Right hindlimb (tissue), 1 donor: ENCODE measurements around the gene KCNAB2.

Source experiments
- DNase-seq: peaks from one replicate; pipeline ENCODE4 v3.0.0-alpha.2; 2018

The KCNAB2 gene

DNA sequence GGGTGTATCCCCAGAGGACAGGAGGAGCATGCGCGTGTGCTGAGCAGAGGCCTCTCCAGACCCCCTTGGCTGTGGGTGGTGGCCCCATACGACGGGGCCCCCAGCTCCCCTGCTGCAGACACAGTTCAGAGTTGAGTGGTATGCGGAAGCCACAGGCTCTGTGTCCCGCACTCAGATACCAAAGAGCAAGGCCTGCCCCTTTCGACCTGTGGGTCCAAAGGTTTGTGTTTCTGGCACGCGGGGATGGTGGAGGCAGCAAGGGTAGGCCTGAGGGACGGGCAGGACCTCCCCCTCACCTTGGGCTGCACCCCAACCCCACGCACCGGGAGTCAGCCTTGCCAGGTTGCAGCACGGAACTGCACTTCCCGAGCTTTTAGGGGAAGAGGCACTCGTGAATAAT is at the start of gene KCNAB2:
Gene KCNAB2, plus strand, starts transcription at position 328 of the 400 bp plus-strand sequence. CDS start 5,649 bp downstream, outside the sequence.
- DNase-seq = no peak

DNA sequence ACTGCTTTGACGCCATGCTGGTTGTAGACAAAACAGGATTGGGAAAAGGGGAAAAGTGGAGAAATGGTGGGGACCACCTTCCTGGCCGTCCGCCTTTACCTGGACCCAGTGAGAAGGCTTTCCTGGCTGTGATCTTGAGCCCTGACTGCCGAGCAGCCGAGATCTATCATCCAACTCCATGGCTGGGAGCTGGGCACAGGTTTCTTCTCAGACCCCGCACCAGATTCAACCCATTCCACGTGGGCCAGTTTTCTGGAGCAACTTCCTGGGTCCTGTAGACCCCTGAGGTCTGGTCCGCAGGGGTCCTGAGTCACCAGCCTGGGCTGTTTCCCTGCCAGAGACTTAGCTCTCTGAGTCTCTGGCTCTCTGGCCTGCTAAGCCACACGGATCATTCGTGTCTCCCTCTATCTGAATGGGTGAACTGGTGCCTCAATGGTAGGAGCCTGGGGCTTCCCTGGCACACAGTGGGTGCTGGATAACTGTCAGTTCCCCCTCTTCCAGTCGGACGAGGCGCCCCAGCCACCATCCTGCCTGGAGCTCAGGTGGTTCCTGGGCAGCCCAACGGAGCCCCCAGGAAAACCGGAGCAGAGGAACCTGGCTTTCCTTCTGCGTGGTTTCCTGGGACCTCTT is 48.9 kb upstream of the KCNAB2 start:
- no peak for DNase-seq

- DNase-seq = no peak
Observed at GRCh38 chr1:5997316-5997715, 48.4 kb upstream of the KCNAB2 start.

DNA sequence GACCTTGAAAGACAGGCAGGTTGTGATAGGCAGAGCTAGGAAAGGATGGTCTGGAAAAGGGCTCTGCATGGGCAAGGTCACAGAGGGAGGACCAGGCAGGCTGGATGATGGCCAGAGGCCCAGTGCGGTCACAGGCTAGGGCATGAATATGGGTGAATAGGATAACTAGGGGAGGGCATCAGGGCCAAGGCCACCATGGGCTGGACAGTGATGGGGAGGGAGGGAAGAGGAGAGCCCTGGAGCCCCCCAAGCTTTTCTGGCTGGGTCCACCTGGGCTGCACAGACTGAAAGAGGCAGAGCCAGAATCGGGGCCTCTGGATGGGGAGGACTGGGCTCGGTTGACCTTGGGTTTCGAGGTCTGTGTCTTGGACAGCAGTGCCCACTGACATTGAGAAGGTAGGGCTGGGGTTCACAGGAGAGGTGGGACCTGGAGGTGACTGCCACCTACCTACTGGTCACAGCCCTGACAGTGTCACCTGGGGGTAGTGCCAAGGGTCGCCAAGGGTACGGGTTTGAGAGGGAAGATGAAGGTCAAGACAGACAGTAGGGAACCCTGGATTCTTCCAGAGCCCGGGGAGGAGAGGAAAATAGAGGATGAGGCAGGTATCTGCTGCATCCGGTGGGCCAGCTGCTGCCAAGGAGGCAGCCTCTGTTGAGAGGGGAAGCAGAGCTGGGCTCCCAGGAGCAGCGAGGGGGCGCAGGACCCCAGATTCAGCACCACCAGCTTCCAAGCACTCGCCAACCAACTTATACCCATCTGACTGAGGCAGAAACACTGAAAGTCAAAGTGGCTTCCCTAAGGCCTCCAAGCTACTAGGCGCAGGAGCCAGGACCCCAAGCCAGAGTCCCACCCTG is 47.4 kb upstream of the KCNAB2 start:
- no peak for DNase-seq

- no peak for DNase-seq
Observed at GRCh38 chr1:5998906-5999301, 46.8 kb upstream of the KCNAB2 start.

GRCh38 chr1:5999711-6000443 is 45.8 kb upstream of the KCNAB2 start:
- no peak for DNase-seq

DNA sequence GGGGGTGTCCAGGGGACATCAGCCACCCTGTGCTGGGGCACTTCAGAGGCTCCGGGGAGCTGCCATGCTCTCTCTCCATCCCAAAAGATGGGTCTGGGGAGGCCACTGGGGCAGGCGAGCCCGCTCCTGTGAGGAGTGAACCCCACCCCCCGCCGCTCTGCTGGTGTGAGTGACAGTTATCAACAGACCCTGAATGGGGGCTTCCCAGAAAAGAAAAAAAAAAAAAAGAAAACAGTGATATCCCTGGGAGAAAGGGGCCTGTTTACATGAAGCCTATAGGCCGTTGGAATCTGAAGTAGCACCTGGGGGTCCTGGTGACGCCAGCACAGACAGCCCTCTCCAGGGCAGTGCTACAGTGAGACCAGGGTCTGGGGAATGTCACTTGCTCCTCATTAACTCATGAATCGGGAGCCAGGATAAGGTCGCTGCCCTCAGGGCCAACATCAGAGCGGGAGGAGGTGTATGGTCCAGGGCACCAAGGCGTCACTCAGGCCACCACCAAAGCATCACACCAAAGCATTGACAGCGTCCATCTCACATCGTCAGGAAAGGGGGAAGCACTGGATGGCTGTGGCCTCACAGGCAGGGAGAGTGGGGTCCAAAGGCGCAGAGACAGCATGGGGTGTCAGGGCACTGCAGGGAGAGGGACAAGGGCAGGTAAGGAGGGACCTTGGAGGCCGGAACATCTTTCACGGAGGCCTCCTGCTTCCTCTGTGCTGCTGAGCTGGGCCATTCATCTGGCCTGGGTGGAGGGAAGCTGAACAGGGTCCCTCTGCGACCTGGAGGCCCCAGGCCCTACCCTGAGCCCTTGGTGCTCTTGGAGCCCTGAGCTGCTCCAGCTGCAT is 45.0 kb upstream of the KCNAB2 start:
- DNase-seq = no peak

- no peak for DNase-seq
Observed at GRCh38 chr1:6001992-6002576, 43.6 kb upstream of the KCNAB2 start.

- DNase-seq = no peak
Observed at GRCh38 chr1:6002714-6003501, 42.8 kb upstream of the KCNAB2 start.

DNA sequence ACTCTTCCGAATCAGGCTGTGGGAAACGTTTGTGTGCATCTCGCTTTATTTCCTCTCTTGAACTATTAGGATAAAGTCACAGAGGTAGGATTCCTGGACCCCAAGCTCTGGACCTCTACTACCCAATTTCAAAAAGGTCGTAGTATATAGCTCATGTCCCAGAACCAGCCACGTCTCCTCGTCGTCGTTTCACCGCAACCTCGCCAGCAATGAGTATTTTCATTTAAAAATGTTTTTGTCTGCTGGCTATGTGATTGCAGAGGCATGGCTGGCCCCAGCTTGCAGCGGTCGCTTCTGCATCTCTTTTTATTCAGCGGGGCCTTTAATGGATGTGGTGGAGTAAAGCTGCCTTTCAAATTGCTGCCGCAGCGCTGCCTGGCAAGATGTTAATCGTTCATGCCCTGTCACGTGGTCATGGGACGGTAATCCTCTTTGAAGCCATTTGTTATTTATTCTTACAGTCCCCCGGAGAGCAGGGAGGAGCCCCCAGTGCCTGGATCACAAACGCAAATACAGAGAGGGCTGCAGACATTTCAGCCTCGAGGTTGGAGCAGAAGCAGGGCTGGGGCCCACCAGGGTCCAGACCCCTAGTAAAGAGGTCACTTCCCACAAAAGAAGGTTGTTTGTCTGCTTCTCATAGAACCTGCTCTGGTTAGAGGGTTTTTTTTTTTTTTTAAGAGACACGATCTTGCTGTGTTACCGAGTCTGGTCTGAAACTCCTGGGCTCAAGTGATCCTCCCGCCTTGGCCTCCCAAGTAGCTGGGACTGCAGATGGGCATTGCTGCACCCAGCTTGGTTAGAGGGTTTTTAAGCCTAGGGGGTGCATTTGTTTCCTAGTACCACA is 41.9 kb upstream of the KCNAB2 start:
- DNase-seq = no peak

DNA sequence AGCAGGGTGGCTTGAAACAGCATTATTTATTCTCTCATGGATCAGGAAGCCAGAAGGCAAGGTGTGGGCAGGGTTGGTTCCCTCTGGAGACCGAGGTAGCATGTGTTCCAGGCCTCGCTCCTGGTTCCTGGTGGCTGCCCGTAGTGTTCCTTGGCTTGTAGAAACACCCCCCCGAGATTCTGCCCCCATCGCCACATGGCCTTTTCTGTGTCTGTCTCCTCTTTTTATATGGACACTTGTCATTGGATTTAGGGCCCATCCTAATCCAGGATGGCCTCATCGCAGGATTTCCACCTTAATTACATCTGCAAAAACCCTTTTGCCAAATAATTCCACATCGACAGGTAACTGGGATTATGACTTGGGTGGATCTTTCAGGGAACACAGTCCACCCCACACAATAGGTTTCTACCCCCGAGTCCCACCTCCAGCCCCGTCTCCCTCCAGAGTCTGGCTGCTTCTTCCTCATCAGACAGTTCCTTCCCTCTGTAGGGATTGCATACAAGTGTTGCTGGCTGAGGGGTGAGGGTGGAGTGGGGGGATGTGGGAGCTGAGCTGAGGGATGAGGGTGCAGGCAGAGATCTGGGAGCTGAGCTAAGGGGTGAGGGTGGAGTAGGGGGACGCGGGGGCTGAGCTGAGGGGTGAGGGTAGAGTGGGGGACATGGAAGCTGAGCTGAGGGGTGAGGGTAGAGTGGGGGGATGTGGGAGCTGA is 41.1 kb upstream of the KCNAB2 start:
- no peak for DNase-seq

DNA sequence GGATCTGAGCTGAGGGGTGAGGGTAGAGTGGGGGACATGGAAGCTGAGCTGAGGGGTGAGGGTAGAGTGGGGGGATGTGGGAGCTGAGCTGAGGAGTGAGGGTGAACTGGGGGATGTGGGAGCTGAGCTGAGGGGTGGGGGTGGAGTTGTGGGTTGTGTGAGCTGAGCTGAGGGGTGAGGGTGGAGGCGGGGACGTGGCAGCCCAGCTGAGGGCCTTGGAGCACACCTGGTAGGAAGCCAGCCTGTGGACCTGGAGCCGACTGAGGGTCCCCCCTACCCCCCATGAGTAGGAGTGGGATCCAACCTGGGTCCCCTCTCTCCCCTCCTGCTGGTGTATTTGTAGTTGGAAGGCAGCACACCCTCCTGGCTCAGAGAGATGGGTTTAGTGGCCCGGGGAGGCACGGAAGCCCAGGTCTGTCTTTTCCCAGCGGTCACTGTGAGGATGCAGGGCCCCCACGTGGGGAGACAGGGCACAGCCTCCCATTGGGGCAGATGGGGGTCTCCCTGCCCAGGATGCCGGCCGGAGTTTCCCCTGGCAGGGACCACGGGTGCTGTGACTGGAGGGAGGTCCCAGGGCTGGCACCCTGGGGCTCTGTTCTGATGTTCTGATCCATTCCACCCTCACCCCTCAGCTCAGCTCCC is 40.3 kb upstream of the KCNAB2 start:
- no peak for DNase-seq

GRCh38 chr1:6006882-6007281 is 38.8 kb upstream of the KCNAB2 start:
- DNase-seq = peak; percentile 26

GRCh38 chr1:6007318-6008083 is 38.2 kb upstream of the KCNAB2 start:
- DNase-seq = peak; percentile 30

DNA sequence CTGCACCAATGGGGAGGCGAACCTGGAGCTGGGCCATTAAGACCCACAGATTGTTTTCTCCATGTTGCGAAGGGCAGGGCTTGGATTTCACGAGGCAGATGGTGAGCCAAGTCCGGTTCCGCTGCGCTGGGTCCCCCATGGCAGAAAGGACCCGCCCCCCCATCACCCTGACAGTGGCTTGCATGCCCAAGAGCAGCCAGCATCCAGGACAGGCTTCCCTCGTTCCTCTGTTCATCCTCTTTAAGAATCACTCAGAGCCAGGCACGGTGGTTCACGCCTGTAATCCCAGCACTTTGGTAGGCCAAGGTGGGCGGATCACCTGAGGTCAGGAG is 37.6 kb upstream of the KCNAB2 start:
- DNase-seq = no peak

GRCh38 chr1:6008696-6009095 is 37.0 kb upstream of the KCNAB2 start:
- no peak for DNase-seq

DNA sequence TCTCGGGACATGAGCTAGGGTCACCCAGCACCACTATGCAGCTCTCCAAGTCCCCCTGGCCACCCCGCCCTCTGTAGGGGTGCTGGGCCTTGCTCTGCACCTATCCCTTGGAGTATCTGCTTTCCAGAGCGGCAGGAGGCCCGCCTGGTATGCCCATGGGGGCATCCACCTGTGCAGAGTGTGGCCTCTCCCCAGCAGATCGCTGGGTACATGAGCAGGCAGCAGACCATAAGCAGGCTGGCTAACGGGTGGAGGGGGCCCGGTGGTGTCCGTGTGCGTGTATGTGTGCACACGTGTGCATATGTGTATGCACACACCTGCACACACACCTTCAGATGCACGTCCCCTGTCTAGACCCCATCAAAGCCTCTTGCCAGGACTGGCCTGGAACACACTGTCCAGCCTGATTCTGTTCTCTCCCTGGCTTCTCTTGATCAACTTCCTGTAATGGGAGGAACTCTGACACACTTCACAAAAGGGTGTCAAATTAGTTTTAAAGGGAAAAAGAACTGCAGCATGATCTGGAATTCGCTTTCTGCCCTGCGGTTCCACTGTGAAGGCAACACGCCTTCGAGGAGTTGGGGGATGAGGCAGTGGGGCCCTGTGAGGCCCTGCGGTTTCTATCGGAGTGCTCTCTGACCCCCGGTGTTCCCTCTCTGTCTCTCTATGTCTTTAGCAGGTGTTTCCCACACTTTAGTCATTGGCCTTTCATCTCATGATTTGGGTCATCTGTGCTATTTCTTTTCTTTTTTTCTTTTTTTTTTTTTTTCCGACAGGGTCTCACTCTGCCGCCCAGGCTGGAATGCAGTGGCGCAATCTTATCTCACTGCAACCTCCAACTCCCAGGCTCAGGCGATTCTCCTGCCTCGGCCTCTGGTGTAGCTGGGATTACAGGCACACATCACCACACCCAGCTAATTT is 36.3 kb upstream of the KCNAB2 start:
- no peak for DNase-seq

DNA sequence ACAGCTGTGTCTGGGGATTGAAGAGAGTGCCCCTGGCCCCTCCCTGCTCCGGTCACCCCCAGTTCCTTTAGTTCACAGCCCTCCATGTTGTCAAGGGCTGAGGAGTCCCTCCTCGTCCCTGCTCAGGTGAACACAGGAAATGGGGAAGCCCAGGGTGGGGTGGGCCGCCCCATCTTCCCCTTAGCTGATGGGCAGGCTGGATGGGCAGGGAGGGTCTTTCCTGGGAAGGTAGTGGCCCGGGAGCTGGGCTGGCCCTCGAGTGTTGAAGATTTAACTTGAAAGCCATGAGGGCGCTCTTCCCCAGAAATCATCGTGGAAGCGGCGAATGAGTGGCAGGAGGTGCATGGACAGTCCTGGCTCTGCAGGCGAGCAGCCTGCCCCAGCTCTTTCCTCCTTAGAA is 35.1 kb upstream of the KCNAB2 start:
- DNase-seq = no peak
